HEK293 (cell line): Measurements from ENCODE around the gene RHD.
A peak's percentile ranks its signal among the peaks of the same experiment; 100 is the strongest.

Experiments used
- GLI2 ChIP-seq: fragments of 450-650 bp; formaldehyde crosslinking; IDR thresholded peaks from 2 replicates; pipeline ENCODE4; 2017; ENCODE audit warnings: missing biosample characterization, missing genetic modification characterization, low read depth, borderline replicate concordance
- KLF9 ChIP-seq: fragments of 450-650 bp; formaldehyde crosslinking; IDR thresholded peaks from 2 replicates; pipeline ENCODE4 v1.5.1; 2016; ENCODE audit warnings: missing biosample characterization, missing genetic modification characterization, low read depth
- RBAK ChIP-seq: fragments of 450-650 bp; formaldehyde crosslinking; IDR thresholded peaks from 2 replicates; pipeline ENCODE4 v1.5.1; 2016; ENCODE audit warnings: missing biosample characterization, missing genetic modification characterization
- SCRT1 ChIP-seq: fragments of 450-650 bp; formaldehyde crosslinking; IDR thresholded peaks from 2 replicates; pipeline ENCODE4 v1.5.1; 2016; ENCODE audit warnings: missing biosample characterization, missing genetic modification characterization, borderline replicate concordance
- SP3 ChIP-seq: fragments of 450-650 bp; formaldehyde crosslinking; IDR thresholded peaks from 2 replicates; pipeline ENCODE4 v1.5.1; 2016; ENCODE audit warnings: missing biosample characterization, missing genetic modification characterization
- ZBTB1 ChIP-seq: fragments of 450-650 bp; formaldehyde crosslinking; IDR thresholded peaks from 2 replicates; pipeline ENCODE4 v1.5.1; 2016; ENCODE audit warnings: missing biosample characterization, missing genetic modification characterization
- ZFP41 ChIP-seq: fragments of 450-650 bp; formaldehyde crosslinking; IDR thresholded peaks from 2 replicates; pipeline ENCODE4 v1.5.1; 2016; ENCODE audit warnings: missing biosample characterization, missing genetic modification characterization, borderline replicate concordance
- ZNF112 ChIP-seq: fragments of 450-650 bp; formaldehyde crosslinking; IDR thresholded peaks from 2 replicates; pipeline ENCODE4 v1.5.0; 2017; ENCODE audit warnings: missing biosample characterization, missing genetic modification characterization
- ZNF146 ChIP-seq: fragments of 450-650 bp; formaldehyde crosslinking; IDR thresholded peaks from 2 replicates; pipeline ENCODE4 v1.5.1; 2016; ENCODE audit warnings: missing biosample characterization, missing genetic modification characterization
- ZNF184 ChIP-seq: fragments of 450-650 bp; IDR thresholded peaks from 2 replicates; pipeline ENCODE4 v1.5.1; 2018; ENCODE audit warnings: missing biosample characterization, mild to moderate bottlenecking, missing genetic modification characterization
- ZNF2 ChIP-seq: fragments of 450-650 bp; formaldehyde crosslinking; IDR thresholded peaks from 2 replicates; pipeline ENCODE4 v1.5.1; 2016; ENCODE audit warnings: missing biosample characterization, missing genetic modification characterization
- ZNF223 ChIP-seq: fragments of 450-650 bp; formaldehyde crosslinking; IDR thresholded peaks from 2 replicates; pipeline ENCODE4 v1.5.1; 2016; ENCODE audit warnings: missing biosample characterization, missing genetic modification characterization
- ZNF341 ChIP-seq: fragments of 450-650 bp; formaldehyde crosslinking; IDR thresholded peaks from 2 replicates; pipeline ENCODE4; 2016; ENCODE audit warnings: low read depth, missing biosample characterization, missing genetic modification characterization
- ZNF426 ChIP-seq: fragments of 450-650 bp; formaldehyde crosslinking; IDR thresholded peaks from 2 replicates; pipeline ENCODE4 v1.5.1; 2017; ENCODE audit warnings: missing biosample characterization, missing genetic modification characterization, mild to moderate bottlenecking, inconsistent platforms, moderate library complexity
- ZNF596 ChIP-seq: fragments of 450-650 bp; IDR thresholded peaks from 2 replicates; pipeline ENCODE4 v1.5.0; 2018; ENCODE audit warnings: missing biosample characterization, mild to moderate bottlenecking, missing genetic modification characterization, moderate library complexity
- ZNF621 ChIP-seq: fragments of 450-650 bp; formaldehyde crosslinking; IDR thresholded peaks from 2 replicates; pipeline ENCODE4 v1.5.1; 2017; ENCODE audit warnings: missing biosample characterization, missing genetic modification characterization
- ZNF658 ChIP-seq: fragments of 450-650 bp; formaldehyde crosslinking; IDR thresholded peaks from 2 replicates; pipeline ENCODE4; 2016; ENCODE audit warnings: missing biosample characterization, missing genetic modification characterization
- ZNF664 ChIP-seq: fragments of 450-650 bp; formaldehyde crosslinking; IDR thresholded peaks from 2 replicates; pipeline ENCODE4 v1.5.1; 2016; ENCODE audit warnings: missing biosample characterization, missing genetic modification characterization
- TF ChIP-seq, protein P1 (sequence below): fragments of 450-650 bp; formaldehyde crosslinking; IDR thresholded peaks from 2 replicates; pipeline ENCODE4 v1.5.1; 2016; ENCODE audit warnings: missing biosample characterization, missing genetic modification characterization
- TF ChIP-seq, protein P2 (sequence below): fragments of 450-650 bp; formaldehyde crosslinking; optimal IDR thresholded peaks from 2 replicates; pipeline ENCODE3; 2016; ENCODE audit warnings: missing biosample characterization, mild to moderate bottlenecking, missing genetic modification characterization
- TF ChIP-seq, protein P3 (sequence below): fragments of 450-650 bp; formaldehyde crosslinking; conservative IDR thresholded peaks from 2 replicates; pipeline ENCODE4 v1.5.1; 2016; ENCODE audit warnings: low read depth, missing biosample characterization, missing genetic modification characterization
- TF ChIP-seq, protein P4 (sequence below): fragments of 450-650 bp; formaldehyde crosslinking; IDR thresholded peaks from 2 replicates; pipeline ENCODE4 v1.5.1; 2016; ENCODE audit warnings: missing biosample characterization, missing genetic modification characterization, low read depth
- TF ChIP-seq, protein P5 (sequence below): fragments of 450-650 bp; formaldehyde crosslinking; conservative IDR thresholded peaks from 2 replicates; pipeline ENCODE4 v1.5.1; 2016; ENCODE audit warnings: low read depth, missing biosample characterization, missing genetic modification characterization
- TF ChIP-seq, protein P6 (sequence below): fragments of 450-650 bp; formaldehyde crosslinking; IDR thresholded peaks from 2 replicates; pipeline ENCODE4 v1.5.1; 2017; ENCODE audit warnings: missing biosample characterization, missing genetic modification characterization

RHD gene

DNA sequence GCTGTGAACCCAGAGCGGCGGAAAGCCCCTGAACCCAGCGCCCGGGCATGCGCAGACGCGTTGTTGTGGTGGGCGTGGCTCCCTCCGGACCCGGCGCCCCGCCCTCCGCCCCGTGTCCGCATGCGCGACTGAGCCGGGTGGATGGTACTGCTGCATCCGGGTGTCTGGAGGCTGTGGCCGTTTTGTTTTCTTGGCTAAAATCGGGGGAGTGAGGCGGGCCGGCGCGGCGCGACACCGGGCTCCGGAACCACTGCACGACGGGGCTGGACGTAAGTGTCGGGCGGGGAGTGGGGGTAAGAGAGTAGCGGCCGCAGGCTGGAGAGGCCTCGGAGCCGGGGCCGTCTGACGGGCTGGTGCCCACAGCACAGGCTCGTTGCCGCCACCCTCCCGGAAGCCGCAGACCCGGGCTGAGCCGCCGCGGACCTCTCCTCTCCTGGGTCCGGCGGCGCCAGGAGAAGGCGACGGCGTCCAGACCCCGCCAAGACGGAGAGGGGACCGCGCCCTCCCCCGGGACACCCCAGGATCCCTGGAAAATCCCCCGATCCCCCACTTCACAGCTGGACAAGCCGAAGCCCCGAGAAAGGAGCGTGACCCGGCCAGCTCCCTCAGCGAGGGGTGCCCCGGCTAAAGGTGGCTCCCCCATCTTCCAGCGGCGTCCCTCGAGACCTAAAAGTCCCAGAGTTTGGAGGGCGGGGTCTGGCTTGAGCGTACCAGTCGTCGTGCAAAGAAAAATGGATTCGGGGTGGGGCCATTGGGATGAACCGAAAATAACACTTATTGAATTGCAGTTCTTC, 66.1 kb downstream of the RHD start, which contains the start of gene TMEM50A (continued):
- no peak for TF ChIP-seq ZNF664 (tag by site-specific recombination)
- no peak for TF ChIP-seq ZFP41 (tag by site-specific recombination)
- TF ChIP-seq ZNF223 (tag by site-specific recombination), result no peak
- no peak for TF ChIP-seq ZNF426
- no peak for TF ChIP-seq SCRT1 (tag by site-specific recombination)
- peak; percentile 53; the same call in 1 of the 2 replicates for TF ChIP-seq ZNF146
- no peak for TF ChIP-seq ZNF112 (tag by site-specific recombination)
- peak; percentile 56 for TF ChIP-seq SP3 (tag by site-specific recombination)
- TF ChIP-seq, protein P1, sequence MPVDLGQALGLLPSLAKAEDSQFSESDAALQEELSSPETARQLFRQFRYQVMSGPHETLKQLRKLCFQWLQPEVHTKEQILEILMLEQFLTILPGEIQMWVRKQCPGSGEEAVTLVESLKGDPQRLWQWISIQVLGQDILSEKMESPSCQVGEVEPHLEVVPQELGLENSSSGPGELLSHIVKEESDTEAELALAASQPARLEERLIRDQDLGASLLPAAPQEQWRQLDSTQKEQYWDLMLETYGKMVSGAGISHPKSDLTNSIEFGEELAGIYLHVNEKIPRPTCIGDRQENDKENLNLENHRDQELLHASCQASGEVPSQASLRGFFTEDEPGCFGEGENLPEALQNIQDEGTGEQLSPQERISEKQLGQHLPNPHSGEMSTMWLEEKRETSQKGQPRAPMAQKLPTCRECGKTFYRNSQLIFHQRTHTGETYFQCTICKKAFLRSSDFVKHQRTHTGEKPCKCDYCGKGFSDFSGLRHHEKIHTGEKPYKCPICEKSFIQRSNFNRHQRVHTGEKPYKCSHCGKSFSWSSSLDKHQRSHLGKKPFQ (tag by site-specific recombination), result no peak
- peak; percentile 97 for TF ChIP-seq KLF9 (tag by site-specific recombination)
- no peak for TF ChIP-seq RBAK
- TF ChIP-seq ZNF341 (tag by site-specific recombination), result peak; percentile 80
- TF ChIP-seq, protein P2, sequence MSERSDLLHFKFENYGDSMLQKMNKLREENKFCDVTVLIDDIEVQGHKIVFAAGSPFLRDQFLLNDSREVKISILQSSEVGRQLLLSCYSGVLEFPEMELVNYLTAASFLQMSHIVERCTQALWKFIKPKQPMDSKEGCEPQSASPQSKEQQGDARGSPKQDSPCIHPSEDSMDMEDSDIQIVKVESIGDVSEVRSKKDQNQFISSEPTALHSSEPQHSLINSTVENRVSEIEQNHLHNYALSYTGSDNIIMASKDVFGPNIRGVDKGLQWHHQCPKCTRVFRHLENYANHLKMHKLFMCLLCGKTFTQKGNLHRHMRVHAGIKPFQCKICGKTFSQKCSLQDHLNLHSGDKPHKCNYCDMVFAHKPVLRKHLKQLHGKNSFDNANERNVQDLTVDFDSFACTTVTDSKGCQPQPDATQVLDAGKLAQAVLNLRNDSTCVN (tag by site-specific recombination), result peak; percentile 96
- no peak for TF ChIP-seq ZNF658 (tag by site-specific recombination)
- TF ChIP-seq, protein P3, sequence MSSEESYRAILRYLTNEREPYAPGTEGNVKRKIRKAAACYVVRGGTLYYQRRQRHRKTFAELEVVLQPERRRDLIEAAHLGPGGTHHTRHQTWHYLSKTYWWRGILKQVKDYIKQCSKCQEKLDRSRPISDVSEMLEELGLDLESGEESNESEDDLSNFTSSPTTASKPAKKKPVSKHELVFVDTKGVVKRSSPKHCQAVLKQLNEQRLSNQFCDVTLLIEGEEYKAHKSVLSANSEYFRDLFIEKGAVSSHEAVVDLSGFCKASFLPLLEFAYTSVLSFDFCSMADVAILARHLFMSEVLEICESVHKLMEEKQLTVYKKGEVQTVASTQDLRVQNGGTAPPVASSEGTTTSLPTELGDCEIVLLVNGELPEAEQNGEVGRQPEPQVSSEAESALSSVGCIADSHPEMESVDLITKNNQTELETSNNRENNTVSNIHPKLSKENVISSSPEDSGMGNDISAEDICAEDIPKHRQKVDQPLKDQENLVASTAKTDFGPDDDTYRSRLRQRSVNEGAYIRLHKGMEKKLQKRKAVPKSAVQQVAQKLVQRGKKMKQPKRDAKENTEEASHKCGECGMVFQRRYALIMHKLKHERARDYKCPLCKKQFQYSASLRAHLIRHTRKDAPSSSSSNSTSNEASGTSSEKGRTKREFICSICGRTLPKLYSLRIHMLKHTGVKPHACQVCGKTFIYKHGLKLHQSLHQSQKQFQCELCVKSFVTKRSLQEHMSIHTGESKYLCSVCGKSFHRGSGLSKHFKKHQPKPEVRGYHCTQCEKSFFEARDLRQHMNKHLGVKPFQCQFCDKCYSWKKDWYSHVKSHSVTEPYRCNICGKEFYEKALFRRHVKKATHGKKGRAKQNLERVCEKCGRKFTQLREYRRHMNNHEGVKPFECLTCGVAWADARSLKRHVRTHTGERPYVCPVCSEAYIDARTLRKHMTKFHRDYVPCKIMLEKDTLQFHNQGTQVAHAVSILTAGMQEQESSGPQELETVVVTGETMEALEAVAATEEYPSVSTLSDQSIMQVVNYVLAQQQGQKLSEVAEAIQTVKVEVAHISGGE (tag by site-specific recombination), result peak; percentile 96
- TF ChIP-seq ZBTB1, result no peak
- TF ChIP-seq, protein P4, sequence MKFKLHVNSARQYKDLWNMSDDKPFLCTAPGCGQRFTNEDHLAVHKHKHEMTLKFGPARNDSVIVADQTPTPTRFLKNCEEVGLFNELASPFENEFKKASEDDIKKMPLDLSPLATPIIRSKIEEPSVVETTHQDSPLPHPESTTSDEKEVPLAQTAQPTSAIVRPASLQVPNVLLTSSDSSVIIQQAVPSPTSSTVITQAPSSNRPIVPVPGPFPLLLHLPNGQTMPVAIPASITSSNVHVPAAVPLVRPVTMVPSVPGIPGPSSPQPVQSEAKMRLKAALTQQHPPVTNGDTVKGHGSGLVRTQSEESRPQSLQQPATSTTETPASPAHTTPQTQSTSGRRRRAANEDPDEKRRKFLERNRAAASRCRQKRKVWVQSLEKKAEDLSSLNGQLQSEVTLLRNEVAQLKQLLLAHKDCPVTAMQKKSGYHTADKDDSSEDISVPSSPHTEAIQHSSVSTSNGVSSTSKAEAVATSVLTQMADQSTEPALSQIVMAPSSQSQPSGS (tag by site-specific recombination), result no peak
- TF ChIP-seq, protein P5, sequence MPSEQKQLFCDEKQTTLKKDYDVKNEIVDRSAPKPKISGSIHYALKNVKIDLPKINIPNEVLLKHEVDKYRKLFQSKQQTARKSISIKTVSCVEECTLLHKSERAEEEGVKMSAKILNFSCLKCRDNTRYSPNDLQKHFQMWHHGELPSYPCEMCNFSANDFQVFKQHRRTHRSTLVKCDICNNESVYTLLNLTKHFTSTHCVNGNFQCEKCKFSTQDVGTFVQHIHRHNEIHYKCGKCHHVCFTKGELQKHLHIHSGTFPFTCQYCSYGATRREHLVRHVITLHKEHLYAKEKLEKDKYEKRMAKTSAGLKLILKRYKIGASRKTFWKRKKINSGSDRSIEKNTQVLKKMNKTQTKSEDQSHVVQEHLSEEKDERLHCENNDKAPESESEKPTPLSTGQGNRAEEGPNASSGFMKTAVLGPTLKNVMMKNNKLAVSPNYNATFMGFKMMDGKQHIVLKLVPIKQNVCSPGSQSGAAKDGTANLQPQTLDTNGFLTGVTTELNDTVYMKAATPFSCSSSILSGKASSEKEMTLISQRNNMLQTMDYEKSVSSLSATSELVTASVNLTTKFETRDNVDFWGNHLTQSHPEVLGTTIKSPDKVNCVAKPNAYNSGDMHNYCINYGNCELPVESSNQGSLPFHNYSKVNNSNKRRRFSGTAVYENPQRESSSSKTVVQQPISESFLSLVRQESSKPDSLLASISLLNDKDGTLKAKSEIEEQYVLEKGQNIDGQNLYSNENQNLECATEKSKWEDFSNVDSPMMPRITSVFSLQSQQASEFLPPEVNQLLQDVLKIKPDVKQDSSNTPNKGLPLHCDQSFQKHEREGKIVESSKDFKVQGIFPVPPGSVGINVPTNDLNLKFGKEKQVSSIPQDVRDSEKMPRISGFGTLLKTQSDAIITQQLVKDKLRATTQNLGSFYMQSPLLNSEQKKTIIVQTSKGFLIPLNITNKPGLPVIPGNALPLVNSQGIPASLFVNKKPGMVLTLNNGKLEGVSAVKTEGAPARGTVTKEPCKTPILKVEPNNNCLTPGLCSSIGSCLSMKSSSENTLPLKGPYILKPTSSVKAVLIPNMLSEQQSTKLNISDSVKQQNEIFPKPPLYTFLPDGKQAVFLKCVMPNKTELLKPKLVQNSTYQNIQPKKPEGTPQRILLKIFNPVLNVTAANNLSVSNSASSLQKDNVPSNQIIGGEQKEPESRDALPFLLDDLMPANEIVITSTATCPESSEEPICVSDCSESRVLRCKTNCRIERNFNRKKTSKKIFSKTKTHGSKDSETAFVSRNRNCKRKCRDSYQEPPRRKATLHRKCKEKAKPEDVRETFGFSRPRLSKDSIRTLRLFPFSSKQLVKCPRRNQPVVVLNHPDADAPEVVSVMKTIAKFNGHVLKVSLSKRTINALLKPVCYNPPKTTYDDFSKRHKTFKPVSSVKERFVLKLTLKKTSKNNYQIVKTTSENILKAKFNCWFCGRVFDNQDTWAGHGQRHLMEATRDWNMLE, result no peak
- TF ChIP-seq, protein P6, sequence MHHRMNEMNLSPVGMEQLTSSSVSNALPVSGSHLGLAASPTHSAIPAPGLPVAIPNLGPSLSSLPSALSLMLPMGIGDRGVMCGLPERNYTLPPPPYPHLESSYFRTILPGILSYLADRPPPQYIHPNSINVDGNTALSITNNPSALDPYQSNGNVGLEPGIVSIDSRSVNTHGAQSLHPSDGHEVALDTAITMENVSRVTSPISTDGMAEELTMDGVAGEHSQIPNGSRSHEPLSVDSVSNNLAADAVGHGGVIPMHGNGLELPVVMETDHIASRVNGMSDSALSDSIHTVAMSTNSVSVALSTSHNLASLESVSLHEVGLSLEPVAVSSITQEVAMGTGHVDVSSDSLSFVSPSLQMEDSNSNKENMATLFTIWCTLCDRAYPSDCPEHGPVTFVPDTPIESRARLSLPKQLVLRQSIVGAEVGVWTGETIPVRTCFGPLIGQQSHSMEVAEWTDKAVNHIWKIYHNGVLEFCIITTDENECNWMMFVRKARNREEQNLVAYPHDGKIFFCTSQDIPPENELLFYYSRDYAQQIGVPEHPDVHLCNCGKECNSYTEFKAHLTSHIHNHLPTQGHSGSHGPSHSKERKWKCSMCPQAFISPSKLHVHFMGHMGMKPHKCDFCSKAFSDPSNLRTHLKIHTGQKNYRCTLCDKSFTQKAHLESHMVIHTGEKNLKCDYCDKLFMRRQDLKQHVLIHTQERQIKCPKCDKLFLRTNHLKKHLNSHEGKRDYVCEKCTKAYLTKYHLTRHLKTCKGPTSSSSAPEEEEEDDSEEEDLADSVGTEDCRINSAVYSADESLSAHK (tag by site-specific recombination), result 0 out of 2 replicates have a peak, but pooled peaks have one; percentile 23
- TF ChIP-seq ZNF2 (tag by site-specific recombination), result peak; percentile 78; the same call in 1 of the 2 replicates
- no peak for TF ChIP-seq ZNF596 (tag by site-specific recombination)
- TF ChIP-seq ZNF621 (tag by site-specific recombination), result no peak
- TF ChIP-seq GLI2, result no peak
- TF ChIP-seq ZNF184 (tag by site-specific recombination), result no peak
